ENCODE results near the gene CCL27.
"Not testable (repeated sequence)": the region's sequence is repeated elsewhere in the genome, so short reads cannot be mapped to it uniquely, and the experiment has no call there.

CCL27 gene

GRCh38 chr9:34651876-34652601 lies 10.4 kb downstream of the CCL27 start, which contains the start of gene IL11RA:
IL11RA (plus strand) TSS chr9:34652185; CDS start chr9:34655218, 3,033 bp downstream.
- DNase-seq (ENCODE audit: low read depth in 4 of 4, low spot score in 1 of 4), result peak in 2 of 4 experiments; percentile 47 to 59

- no peak for DNase-seq (ENCODE audit: low read depth in 4 of 4, low spot score in 1 of 4)
These were observed 11.1 kb downstream of the CCL27 start for GRCh38 chr9:34651321-34651720.

- DNase-seq (ENCODE audit: low read depth in 4 of 4, low spot score in 1 of 4), result no peak
These were observed 11.6 kb downstream of the CCL27 start for GRCh38 chr9:34650816-34651215.

GRCh38 chr9:34648673-34649072 lies 13.8 kb downstream of the CCL27 start:
- no peak for DNase-seq (ENCODE audit: low read depth in 4 of 4, low spot score in 1 of 4)

- no peak for DNase-seq (ENCODE audit: low read depth in 4 of 4, low spot score in 1 of 4)
These were observed 14.8 kb downstream of the CCL27 start for GRCh38 chr9:34647651-34648050.

GRCh38 chr9:34647084-34647403 lies 15.4 kb downstream of the CCL27 start:
- DNase-seq (ENCODE audit: low read depth in 4 of 4, low spot score in 1 of 4), result no peak

GRCh38 chr9:34646211-34647083 lies 16.0 kb downstream of the CCL27 start, which contains the start of gene GALT:
GALT (plus strand) TSS chr9:34646675; CDS start chr9:34646705, 30 bp downstream.
- DNase-seq (ENCODE audit: low read depth in 4 of 4, low spot score in 1 of 4), result peak; percentile 91 to 98 (median 94)

GRCh38 chr9:34644766-34645314 lies 17.6 kb downstream of the CCL27 start:
- DNase-seq (ENCODE audit: low read depth in 4 of 4, low spot score in 1 of 4), result no peak

GRCh38 chr9:34642679-34643078 lies 19.8 kb downstream of the CCL27 start:
- DNase-seq (ENCODE audit: low read depth in 4 of 4, low spot score in 1 of 4), result no peak

GRCh38 chr9:34639322-34639721 lies 23.1 kb downstream of the CCL27 start:
- DNase-seq (ENCODE audit: low read depth in 4 of 4, low spot score in 1 of 4), result not testable (repeated sequence)

- no peak for DNase-seq (ENCODE audit: low read depth in 4 of 4, low spot score in 1 of 4)
These were observed 24.4 kb downstream of the CCL27 start for GRCh38 chr9:34638138-34638445.

GRCh38 chr9:34637356-34638137 lies 24.9 kb downstream of the CCL27 start, which contains the start of gene SIGMAR1:
SIGMAR1 (minus strand) TSS chr9:34637787; CDS start chr9:34637697, 90 bp downstream.
- DNase-seq (ENCODE audit: low read depth in 4 of 4, low spot score in 1 of 4), result peak; percentile 76 to 91 (median 88)

- DNase-seq (ENCODE audit: low read depth in 4 of 4, low spot score in 1 of 4), result no peak
These were observed 25.6 kb downstream of the CCL27 start for GRCh38 chr9:34636791-34637355.

- no peak for DNase-seq (ENCODE audit: low read depth in 4 of 4, low spot score in 1 of 4)
These were observed 26.9 kb downstream of the CCL27 start for GRCh38 chr9:34635556-34635955.

- no peak for DNase-seq (ENCODE audit: low read depth in 4 of 4, low spot score in 1 of 4)
These were observed 27.8 kb downstream of the CCL27 start for GRCh38 chr9:34634551-34635248.

- DNase-seq (ENCODE audit: low read depth in 4 of 4, low spot score in 1 of 4), result peak in 3 of 4 experiments; percentile 52 to 62 (median 59)
These were observed 28.5 kb downstream of the CCL27 start for GRCh38 chr9:34633851-34634550.

- no peak for DNase-seq (ENCODE audit: low read depth in 4 of 4, low spot score in 1 of 4)
These were observed 29.3 kb downstream of the CCL27 start for GRCh38 chr9:34633166-34633565.

- DNase-seq (ENCODE audit: low read depth in 4 of 4, low spot score in 1 of 4), result no peak
These were observed 31.9 kb downstream of the CCL27 start for GRCh38 chr9:34630402-34631154.

GRCh38 chr9:34629491-34629808 lies 33.0 kb downstream of the CCL27 start:
- DNase-seq (ENCODE audit: low read depth in 4 of 4, low spot score in 1 of 4), result no peak

All from stimulated activated CD4-positive, alpha-beta T cell treated with anti-CD3 and anti-CD28 coated beads, Interleukin-1b, Interleukin-23, amount 100 ng/mL, for 24 hours (primary cell).